HCT116 (cell line): Measurements from ENCODE around the gene PTGIR. TPM values are rescaled to one million over a fixed set of nuclear protein-coding genes. Genes with fewer than 3 reads are reported as not detected.

Source experiments
- ATAC-seq: fragments of 200-7000 bp; cut with Tn5 transposase; 2 replicates; pipeline ENCODE4 v1.9.1; 2020; ENCODE audit warnings: mild to moderate bottlenecking, moderate library complexity
- BruUV-seq: library from RNA; stranded (reverse); fragments of 400-500 nt; replicated peaks from 2 replicates; lab custom pipeline; 2021; lab: Mats Ljungman, UMichigan
- CTCF ChIA-PET: fragments of 300-600 bp; sonication (Branson Sonifier 250); formaldehyde crosslinking; loops from one replicate; lab custom pipeline; 2021; ENCODE audit warnings: antibody characterized with exemption; lab: Charles Lee
- POLR2A ChIA-PET: fragments of 300-600, 350-600 bp; sonication (Branson Sonifier 250); formaldehyde crosslinking; loops from one replicate; lab custom pipeline; 2021; ENCODE audit warnings: antibody characterized with exemption; lab: Charles Lee
- RAD21 ChIA-PET, 2 experiments: fragments of 300-600 bp; sonication (Branson Sonifier 250); formaldehyde crosslinking; loops; one replicate each; lab custom pipeline; 2023; ENCODE audit warnings: low total read pairs in 2 of 2; ENCODE audit not compliant: uncharacterized antibody in 2 of 2, unreplicated experiment in 2 of 2, low non-redundant PET in 1 of 2; lab: Charles Lee
- DNase-seq: peaks from one replicate; pipeline ENCODE4 v3.0.0-alpha.2; 2010; ENCODE audit warnings: low read depth, low spot score
- H2AFZ ChIP-seq: fragments of 200-600 bp; shearing (Covaris generic), sonication (generic); 2 replicates; pipeline ENCODE4 v1.6.1; 2017; ENCODE audit warnings: low read depth, mixed run types, mixed read lengths, antibody characterized with exemption, low read length; ENCODE audit not compliant: poor library complexity, severe bottlenecking
- H3K27ac ChIP-seq: 2 replicates; pipeline ENCODE4 v1.5.1; 2012; ENCODE audit warnings: low read depth, low read length
- H3K27me3 ChIP-seq: fragments of 200-600 bp; sonication (generic); 2 replicates; pipeline ENCODE4 v1.6.1; 2016; ENCODE audit warnings: mixed run types, low read length, mixed read lengths; ENCODE audit not compliant: insufficient read depth
- H3K36me3 ChIP-seq, 2 experiments: fragments of 200-500 bp in 1 of 2; fragments of 200-600 bp in 1 of 2; sonication (Bioruptor generic) in 1 of 2; sonication (generic) in 1 of 2; 2 replicates each; pipeline versions ENCODE4 v1.5.1 to v1.6.1; 2014 to 2016; ENCODE audit warnings: low read length in 2 of 2, inconsistent platforms in 1 of 2, mixed read lengths in 1 of 2, mixed run types in 1 of 2; ENCODE audit not compliant: insufficient read depth in 2 of 2, control insufficient read depth in 1 of 2
- H3K4me1 ChIP-seq, 2 experiments: fragments of 200-600 bp in 1 of 2; sonication (generic) in 1 of 2; 2 replicates each; pipeline versions ENCODE4 v1.5.1 to v1.6.1; 2012 to 2017; ENCODE audit warnings: low read length in 2 of 2, inconsistent platforms in 1 of 2, mild to moderate bottlenecking in 1 of 2, mixed read lengths in 1 of 2, mixed run types in 1 of 2, moderate library complexity in 1 of 2; ENCODE audit not compliant: insufficient read depth in 2 of 2, control insufficient read depth in 1 of 2
- H3K4me2 ChIP-seq: fragments of 200-600 bp; sonication (generic); 2 replicates; pipeline ENCODE4 v1.6.1; 2017; ENCODE audit warnings: mixed run types, low read length, mixed read lengths
- H3K4me3 ChIP-seq, 2 experiments: fragments of 200-600 bp in 1 of 2; sonication (generic) in 1 of 2; replicated peaks in 1 of 2; 2 replicates each; pipeline ENCODE4 v1.5.1; 2011 to 2016; ENCODE audit warnings: low read length in 2 of 2, control low read depth in 1 of 2, low read depth in 1 of 2, mild to moderate bottlenecking in 1 of 2, mixed read lengths in 1 of 2, mixed run types in 1 of 2
- H3K79me2 ChIP-seq: fragments of 200-600 bp; sonication (generic); 2 replicates; pipeline ENCODE4 v1.6.1; 2017; ENCODE audit warnings: mild to moderate bottlenecking, mixed run types, low read length, moderate library complexity, mixed read lengths; ENCODE audit not compliant: insufficient read depth
- H3K9ac ChIP-seq: fragments of 200-600 bp; sonication (generic); 2 replicates; pipeline ENCODE4 v1.6.1; 2016; ENCODE audit warnings: low read length, mixed read lengths
- H3K9me2 ChIP-seq: fragments of 200-600 bp; sonication (generic), shearing (Covaris generic); 2 replicates; pipeline ENCODE4 v1.6.1; 2017; ENCODE audit warnings: mixed run types, mild to moderate bottlenecking, moderate library complexity; ENCODE audit not compliant: insufficient read depth
- H3K9me3 ChIP-seq, 2 experiments: fragments of 200-500 bp in 1 of 2; fragments of 200-600 bp in 1 of 2; sonication (Bioruptor generic) in 1 of 2; sonication (generic) in 1 of 2; 2 replicates each; pipeline ENCODE4 v1.6.1; 2014 to 2017; ENCODE audit warnings: low read length in 2 of 2, mixed read lengths in 2 of 2, inconsistent platforms in 1 of 2, low read depth in 1 of 2, mild to moderate bottlenecking in 1 of 2, mixed run types in 1 of 2, moderate library complexity in 1 of 2; ENCODE audit not compliant: control insufficient read depth in 1 of 2, insufficient read depth in 1 of 2
- H4K20me1 ChIP-seq: fragments of 200-600 bp; sonication (generic), shearing (Covaris generic); 2 replicates; pipeline ENCODE4 v1.6.1; 2017; ENCODE audit warnings: mixed run types, mild to moderate bottlenecking, moderate library complexity; ENCODE audit not compliant: insufficient read depth
- CBX3 ChIP-seq: IDR thresholded peaks from 2 replicates; pipeline ENCODE4 v1.6.1; 2012; ENCODE audit warnings: low read depth
- CEBPB ChIP-seq: IDR thresholded peaks from 2 replicates; pipeline ENCODE4 v1.6.1; 2012; ENCODE audit warnings: low read depth
- CTCF ChIP-seq, 3 experiments: fragments of 200-600 bp in 1 of 3; sonication (generic) in 1 of 3; IDR thresholded peaks in 2 of 3; conservative IDR thresholded peaks in 1 of 3; 2 replicates each; pipeline ENCODE4 v1.5.1; 2012 to 2017; ENCODE audit warnings: low read depth in 2 of 3, low read length in 2 of 3, antibody characterized with exemption in 1 of 3, borderline replicate concordance in 1 of 3, control low read depth in 1 of 3, mild to moderate bottlenecking in 1 of 3, mixed read lengths in 1 of 3, mixed run types in 1 of 3, moderate library complexity in 1 of 3; ENCODE audit not compliant: insufficient read depth in 1 of 3
- EZH2 ChIP-seq: fragments of 200-600 bp; sonication (generic); IDR thresholded peaks from 2 replicates; pipeline ENCODE4 v1.6.1; 2017; ENCODE audit warnings: antibody characterized with exemption, mixed run types
- EZH2phosphoT487 ChIP-seq: fragments of 200-600 bp; IDR thresholded peaks from 2 replicates; pipeline ENCODE4 v1.6.1; 2018; ENCODE audit warnings: antibody characterized with exemption, borderline replicate concordance
- FOSL1 ChIP-seq: IDR thresholded peaks from 2 replicates; pipeline ENCODE4 v1.6.1; 2012; ENCODE audit warnings: low read depth
- JUND ChIP-seq: IDR thresholded peaks from 2 replicates; pipeline ENCODE4 v1.6.1; 2012
- POLR2AphosphoS5 ChIP-seq: IDR thresholded peaks from 2 replicates; pipeline ENCODE4 v1.6.1; 2011; ENCODE audit warnings: mild to moderate bottlenecking, low read depth, low read length, moderate library complexity
- RAD21 ChIP-seq: IDR thresholded peaks from 2 replicates; pipeline ENCODE4 v1.6.1; 2012; ENCODE audit warnings: low read depth, mild to moderate bottlenecking
- REST ChIP-seq: IDR thresholded peaks from 2 replicates; pipeline ENCODE4 v1.6.1; 2012; ENCODE audit warnings: low read depth
- SP1 ChIP-seq: IDR thresholded peaks from 2 replicates; pipeline ENCODE4 v1.6.1; 2012; ENCODE audit warnings: low read depth
- SRF ChIP-seq: IDR thresholded peaks from 2 replicates; pipeline ENCODE4 v1.6.1; 2012; ENCODE audit warnings: low read depth
- YY1 ChIP-seq: IDR thresholded peaks from 2 replicates; pipeline ENCODE4 v1.6.1; 2011; ENCODE audit warnings: low read length, low read depth, moderate library complexity, mild to moderate bottlenecking; ENCODE audit not compliant: insufficient replicate concordance; ENCODE audit errors: extremely low read depth
- ZFX ChIP-seq: fragments of 450-650 bp; IDR thresholded peaks from 2 replicates; pipeline ENCODE4 v1.6.1; 2017
- ZNF274 ChIP-seq: fragments of 200-500 bp; sonication (Bioruptor generic); IDR thresholded peaks from 2 replicates; pipeline ENCODE4 v1.6.1; 2014; ENCODE audit warnings: mild to moderate bottlenecking, low read depth, low read length, inconsistent platforms
- intact Hi-C: fragments of 100-400 bp; cut with micrococcal nuclease; formaldehyde crosslinking; loops from 2 replicates; pipeline ENCODE4 v1.10.0; 2022
- total RNA-seq: library from RNA; stranded (reverse); gene quantifications from one replicate; pipeline ENCODE4 v1.2.1, GENCODE V29; 2021; ENCODE audit not compliant: unreplicated experiment
- TF ChIP-seq, protein P1 (sequence below): IDR thresholded peaks from 2 replicates; pipeline ENCODE4 v1.6.1; 2012
- TF ChIP-seq, protein P2 (sequence below): IDR thresholded peaks from 2 replicates; pipeline ENCODE4 v1.6.1; 2011; ENCODE audit warnings: mild to moderate bottlenecking, low read length, moderate library complexity; ENCODE audit not compliant: insufficient replicate concordance; ENCODE audit errors: extremely low read depth

PTGIR gene
- total RNA-seq, 1 experiment from 2014 or later: not detected

- H3K4me1 ChIP-seq: peaks cover 18 to 38% of the 10 kb centered on the region in 2 experiments
- intact Hi-C loops: no loop called here
- CTCF ChIA-PET: interaction anchor here (1.3 to 4.5 kb wide), 7 partner anchors 14 to 154 kb away, joined by 4 to 15 read pairs (median 6); partner anchors contain the start of gene DACT3
- no peaks in the 10 kb centered on the region for H3K9me2 ChIP-seq
- ATAC-seq (peak; percentile 13; the same call in 1 of the 2 replicates), DNase-seq (no peak)
- POLR2A ChIA-PET: interaction anchor here (0.8 to 1.9 kb wide), 6 partner anchors 14 to 114 kb away, joined by 3 to 8 read pairs (median 4); partner anchors contain the start of gene DACT3
- TF ChIP-seq ZFX (no peak), ZNF274 (no peak), SRF (no peak), POLR2AphosphoS5 (no peak), CBX3 (no peak), FOSL1 (no peak), REST (no peak), CTCF (IDR thresholded peaks at IDR 0.05 in 2 of 3, conservative IDR thresholded peaks at IDR 0.05 in 1 of 3; ENCODE audit: borderline replicate concordance in 1 of 3, insufficient read depth in 1 of 3, low read depth in 2 of 3, low read length in 2 of 3) (no peak), EZH2phosphoT487 (no peak), RAD21 (no peak), SP1 (no peak), YY1 (no peak), EZH2 (no peak), CEBPB (no peak), JUND (no peak)
- TF ChIP-seq, protein P1, sequence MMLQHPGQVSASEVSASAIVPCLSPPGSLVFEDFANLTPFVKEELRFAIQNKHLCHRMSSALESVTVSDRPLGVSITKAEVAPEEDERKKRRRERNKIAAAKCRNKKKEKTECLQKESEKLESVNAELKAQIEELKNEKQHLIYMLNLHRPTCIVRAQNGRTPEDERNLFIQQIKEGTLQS: no peak
- TF ChIP-seq, protein P2, sequence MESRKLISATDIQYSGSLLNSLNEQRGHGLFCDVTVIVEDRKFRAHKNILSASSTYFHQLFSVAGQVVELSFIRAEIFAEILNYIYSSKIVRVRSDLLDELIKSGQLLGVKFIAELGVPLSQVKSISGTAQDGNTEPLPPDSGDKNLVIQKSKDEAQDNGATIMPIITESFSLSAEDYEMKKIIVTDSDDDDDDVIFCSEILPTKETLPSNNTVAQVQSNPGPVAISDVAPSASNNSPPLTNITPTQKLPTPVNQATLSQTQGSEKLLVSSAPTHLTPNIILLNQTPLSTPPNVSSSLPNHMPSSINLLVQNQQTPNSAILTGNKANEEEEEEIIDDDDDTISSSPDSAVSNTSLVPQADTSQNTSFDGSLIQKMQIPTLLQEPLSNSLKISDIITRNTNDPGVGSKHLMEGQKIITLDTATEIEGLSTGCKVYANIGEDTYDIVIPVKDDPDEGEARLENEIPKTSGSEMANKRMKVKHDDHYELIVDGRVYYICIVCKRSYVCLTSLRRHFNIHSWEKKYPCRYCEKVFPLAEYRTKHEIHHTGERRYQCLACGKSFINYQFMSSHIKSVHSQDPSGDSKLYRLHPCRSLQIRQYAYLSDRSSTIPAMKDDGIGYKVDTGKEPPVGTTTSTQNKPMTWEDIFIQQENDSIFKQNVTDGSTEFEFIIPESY: no peak
- peak overlapping the region; percentile 98 for H3K4me2 ChIP-seq
- H3K27me3 ChIP-seq: no peaks in the 10 kb centered on the region
- H3K27ac ChIP-seq: peak overlapping the region; percentile 85
- H3K9me3 ChIP-seq: no peaks in the 10 kb centered on the region
- peak overlapping the region; percentile 98 for H3K9ac ChIP-seq
- H3K4me3 ChIP-seq: peak overlapping the region; percentile 91 to 94
- no TSS peak for BruUV-seq
- H2AFZ ChIP-seq: no peak overlapping the region
- no peaks in the 10 kb centered on the region for H4K20me1 ChIP-seq
- RAD21 ChIA-PET: no interaction called here
- H3K79me2 ChIP-seq: peaks cover 37% of the 10 kb centered on the region
- peaks cover 2 to 6% of the 10 kb centered on the region in 2 experiments; a peak in 2 of 4 replicates for H3K36me3 ChIP-seq
Measured at GRCh38 chr19:46599716-46600373, 25.0 kb downstream of the PTGIR start.
